GM12801 (cell line): ENCODE measurements around the gene RPL29.

Experiments
- CTCF ChIP-seq: IDR thresholded peaks from one replicate; pipeline ENCODE4 v1.5.1; 2011; ENCODE audit warnings: control low read depth; ENCODE audit not compliant: insufficient read length; ENCODE audit errors: extremely low read depth

The RPL29 gene

GRCh38 chr3:52031896-52032295 is 36.2 kb upstream of the RPL29 start:
- TF ChIP-seq CTCF: no peak

- TF ChIP-seq CTCF: no peak
Measured at GRCh38 chr3:52030714-52031310, 35.1 kb upstream of the RPL29 start.

GRCh38 chr3:52029535-52029934 is 33.8 kb upstream of the RPL29 start:
- no peak for TF ChIP-seq CTCF

- TF ChIP-seq CTCF: no peak
Measured at GRCh38 chr3:52029053-52029452, 33.4 kb upstream of the RPL29 start.

- TF ChIP-seq CTCF: no peak
Measured at GRCh38 chr3:52028572-52028971, 32.9 kb upstream of the RPL29 start.

GRCh38 chr3:52026041-52026440 is 30.3 kb upstream of the RPL29 start:
- no peak for TF ChIP-seq CTCF

- no peak for TF ChIP-seq CTCF
Measured at GRCh38 chr3:52025453-52025852, 29.8 kb upstream of the RPL29 start.
